Right cardiac atrium (tissue), 5 donors: ENCODE results near the gene TTC7B. TPM values are rescaled to one million over a fixed set of nuclear protein-coding genes. Genes with fewer than 3 reads are reported as not detected.
A peak's percentile ranks its signal among the peaks of the same experiment; 100 is the strongest.

Source experiments
- ATAC-seq, 2 donors: fragments of 200-7000 bp; cut with Tn5 transposase; one replicate each; pipeline versions ENCODE4 v1.8.0 to v1.9.1; 2020; ENCODE audit warnings: moderate library complexity in 2 of 2, mild to moderate bottlenecking in 1 of 2
- DNase-seq, 3 donors: peaks; one replicate each; pipeline ENCODE4 v3.0.0-alpha.2; 2020
- H3K27ac ChIP-seq: one replicate; pipeline ENCODE4 v1.5.1; 2013; ENCODE audit warnings: mild to moderate bottlenecking, low read length, control low read depth, moderate library complexity
- H3K27me3 ChIP-seq: one replicate; pipeline ENCODE4 v1.6.1; 2013; ENCODE audit not compliant: control insufficient read depth, insufficient read depth
- H3K4me1 ChIP-seq: one replicate; pipeline ENCODE4 v1.6.1; 2013; ENCODE audit warnings: low read length; ENCODE audit not compliant: control insufficient read depth, insufficient read depth
- H3K4me3 ChIP-seq: one replicate; pipeline ENCODE4 v1.5.1; 2013; ENCODE audit warnings: low read length, control low read depth
- H3K9me3 ChIP-seq: one replicate; pipeline ENCODE4 v1.6.1; 2013; ENCODE audit warnings: low read length; ENCODE audit not compliant: control insufficient read depth
- WGBS: extraction: QIAGEN DNeasy Blood & Tissue Kit; methylation state at CpG from one replicate; pipeline ENCODE4 v1.1.7; 2013; 5-methylcytosine and 5-hydroxymethylcytosine counted together
- intact Hi-C, 4 donors: fragments of 100-400 bp; cut with DNase I; formaldehyde crosslinking; loops; one replicate each; pipeline versions ENCODE4 v1.11.0 to v1.14.0; 2022 to 2023
- polyA plus RNA-seq: library from polyadenylated mRNA; stranded (reverse); fragments of 200-250 nt; gene quantifications from one replicate; pipeline ENCODE4 v1.2.3, GENCODE V29; 2013
- total RNA-seq, 4 donors: library from RNA; stranded (reverse); fragmentation: NEBNext Ultra II Directional; extraction: Animal tissue kit (Norgen Biotek cat#: 25700); gene quantifications; one replicate each; pipeline ENCODE4 v1.2.1, GENCODE V29; 2021
- donor health status: healthy with polysubstance abuse.
- donor health status: DM: no; HTN: yes; CAD: no.
- donor health status: DM: no; HTN: no; CAD: no.
- donor health status: DM: no; HTN: yes; CAD: no; lungs with severe emphysema.
- donor health status: DM: yes; HTN: yes; CAD: no.

Gene TTC7B
- total and polyA plus RNA-seq, 5 donors = 38.1 to 88.7 (median 82.8) TPM

GRCh38 chr14:90691627-90692026, 124.6 kb downstream of the TTC7B start:
- ATAC-seq = no peak
- Histone ChIP-seq H3K27ac (no peak overlapping the region), H3K4me3 (no peak overlapping the region), H3K4me1 (peaks cover 2% of the 10 kb centered on the region), H3K9me3 (no peaks in the 10 kb centered on the region), H3K27me3 (no peaks in the 10 kb centered on the region)
- 95% methylated on average over 2 of the region's 2 CpGs for WGBS
- intact Hi-C loops = loop anchor here in 1 of 4 donors (10.0 kb wide), 1 partner anchor 287 kb away; no protein-coding TSS in a partner anchor
- no peak for DNase-seq

- intact Hi-C loops = no loop called here
- Histone ChIP-seq H3K4me1 (no peaks in the 10 kb centered on the region), H3K27me3 (no peaks in the 10 kb centered on the region), H3K27ac (no peak overlapping the region), H3K9me3 (no peaks in the 10 kb centered on the region), H3K4me3 (no peak overlapping the region)
- DNase-seq (no peak), ATAC-seq (no peak)
- 97% methylated on average over 5 of the region's 5 CpGs for WGBS
These were observed 128.6 kb downstream of the TTC7B start for GRCh38 chr14:90687680-90688079.

- DNase-seq (no peak), ATAC-seq (no peak)
- WGBS = 96% methylated on average over 7 of the region's 7 CpGs
- Histone ChIP-seq H3K27me3 (no peaks in the 10 kb centered on the region), H3K27ac (no peak overlapping the region), H3K9me3 (no peaks in the 10 kb centered on the region), H3K4me1 (no peaks in the 10 kb centered on the region), H3K4me3 (no peak overlapping the region)
- intact Hi-C loops = no loop called here
These were observed 133.6 kb downstream of the TTC7B start for GRCh38 chr14:90682615-90683014.

GRCh38 chr14:90681929-90682328, 134.3 kb downstream of the TTC7B start:
- Histone ChIP-seq H3K27ac (no peak overlapping the region), H3K4me1 (no peaks in the 10 kb centered on the region), H3K4me3 (no peak overlapping the region), H3K9me3 (no peaks in the 10 kb centered on the region), H3K27me3 (no peaks in the 10 kb centered on the region)
- WGBS = 79% methylated on average over 3 of the region's 3 CpGs
- intact Hi-C loops = no loop called here
- ATAC-seq (no peak), DNase-seq (no peak)

GRCh38 chr14:90678846-90679362, 137.3 kb downstream of the TTC7B start:
- no peak for DNase-seq
- no peak for ATAC-seq
- 96% methylated on average over 6 of the region's 6 CpGs for WGBS
- no peaks in the 10 kb centered on the region for H3K4me1 ChIP-seq
- no peak overlapping the region for H3K4me3 ChIP-seq
- intact Hi-C loops = no loop called here
- no peak overlapping the region for H3K27ac ChIP-seq
- no peaks in the 10 kb centered on the region for H3K27me3 ChIP-seq
- no peaks in the 10 kb centered on the region for H3K9me3 ChIP-seq

- ATAC-seq (no peak), DNase-seq (no peak)
- no peak overlapping the region for H3K27ac ChIP-seq
- H3K4me1 ChIP-seq = no peaks in the 10 kb centered on the region
- WGBS = 96% methylated on average over 1 of the region's 1 CpG
- intact Hi-C loops = no loop called here
- H3K4me3 ChIP-seq = no peak overlapping the region
- no peaks in the 10 kb centered on the region for H3K9me3 ChIP-seq
- no peaks in the 10 kb centered on the region for H3K27me3 ChIP-seq
These were observed 137.8 kb downstream of the TTC7B start for GRCh38 chr14:90678420-90678819.

- ATAC-seq = no peak
These were observed 138.7 kb downstream of the TTC7B start for GRCh38 chr14:90677484-90678050.

GRCh38 chr14:90676912-90677311, 139.3 kb downstream of the TTC7B start:
- Histone ChIP-seq H3K27me3 (no peaks in the 10 kb centered on the region), H3K27ac (no peak overlapping the region), H3K4me1 (peaks cover under 1% of the 10 kb centered on the region), H3K9me3 (no peaks in the 10 kb centered on the region), H3K4me3 (no peak overlapping the region)
- 88% methylated on average over 6 of the region's 6 CpGs for WGBS
- intact Hi-C loops = no loop called here
- DNase-seq = no peak
- no peak for ATAC-seq

More at GRCh38 chr14:90677484-90678050, 138.7 kb downstream of the TTC7B start:
- 59% methylated on average over 5 of the region's 5 CpGs for WGBS
- DNase-seq = no peak
- H3K4me3 ChIP-seq = no peak overlapping the region
- H3K27me3 ChIP-seq = no peaks in the 10 kb centered on the region
- no peaks in the 10 kb centered on the region for H3K9me3 ChIP-seq
- intact Hi-C loops = no loop called here
- no peaks in the 10 kb centered on the region for H3K4me1 ChIP-seq
- H3K27ac ChIP-seq = no peak overlapping the region

- H3K4me3 ChIP-seq = no peak overlapping the region
- 84% methylated on average over 7 of the region's 7 CpGs for WGBS
- DNase-seq (no peak), ATAC-seq (no peak)
- intact Hi-C loops = no loop called here
- H3K27ac ChIP-seq = no peak overlapping the region
- H3K27me3 ChIP-seq = no peaks in the 10 kb centered on the region
- no peaks in the 10 kb centered on the region for H3K9me3 ChIP-seq
- peaks cover 2% of the 10 kb centered on the region for H3K4me1 ChIP-seq
These were observed 139.9 kb downstream of the TTC7B start for GRCh38 chr14:90676356-90676755.

GRCh38 chr14:90675399-90675798, 140.8 kb downstream of the TTC7B start:
- intact Hi-C loops = no loop called here
- DNase-seq (peak in 1 of 3 donors; percentile 18), ATAC-seq (peak; percentile 69 to 76)
- H3K27me3 ChIP-seq = no peaks in the 10 kb centered on the region
- 58% methylated on average over 7 of the region's 7 CpGs for WGBS
- no peaks in the 10 kb centered on the region for H3K9me3 ChIP-seq
- H3K4me3 ChIP-seq = no peak overlapping the region
- H3K4me1 ChIP-seq = peaks cover 2% of the 10 kb centered on the region
- peak overlapping the region; percentile 22 for H3K27ac ChIP-seq

- intact Hi-C loops = no loop called here
- no peak overlapping the region for H3K27ac ChIP-seq
- no peak overlapping the region for H3K4me3 ChIP-seq
- no peaks in the 10 kb centered on the region for H3K27me3 ChIP-seq
- no peak for ATAC-seq
- peaks cover 2% of the 10 kb centered on the region for H3K4me1 ChIP-seq
- WGBS = 88% methylated on average over 5 of the region's 5 CpGs
- no peaks in the 10 kb centered on the region for H3K9me3 ChIP-seq
- no peak for DNase-seq
These were observed 141.5 kb downstream of the TTC7B start for GRCh38 chr14:90674716-90675115.
